Fibroblast of mammary gland (primary cell): ENCODE measurements around the gene TK1.
"Not testable (repeated sequence)": the region's sequence is repeated elsewhere in the genome, so short reads cannot be mapped to it uniquely, and the experiment has no call there.

Source experiments
- DNase-seq: peaks from one replicate; pipeline ENCODE4 v3.0.0-alpha.2; 2010; ENCODE audit warnings: low read depth
- H3K4me3 ChIP-seq: 2 replicates; pipeline ENCODE4 v1.5.1; 2011; ENCODE audit warnings: low read depth, mild to moderate bottlenecking, low read length, moderate library complexity; ENCODE audit not compliant: control insufficient read depth
- TF ChIP-seq, protein P1 (sequence below): conservative IDR thresholded peaks from 2 replicates; pipeline ENCODE4 v1.5.1; 2011; ENCODE audit warnings: low read depth, low read length, inconsistent platforms; ENCODE audit not compliant: control insufficient read depth, insufficient read depth

Gene TK1

DNA sequence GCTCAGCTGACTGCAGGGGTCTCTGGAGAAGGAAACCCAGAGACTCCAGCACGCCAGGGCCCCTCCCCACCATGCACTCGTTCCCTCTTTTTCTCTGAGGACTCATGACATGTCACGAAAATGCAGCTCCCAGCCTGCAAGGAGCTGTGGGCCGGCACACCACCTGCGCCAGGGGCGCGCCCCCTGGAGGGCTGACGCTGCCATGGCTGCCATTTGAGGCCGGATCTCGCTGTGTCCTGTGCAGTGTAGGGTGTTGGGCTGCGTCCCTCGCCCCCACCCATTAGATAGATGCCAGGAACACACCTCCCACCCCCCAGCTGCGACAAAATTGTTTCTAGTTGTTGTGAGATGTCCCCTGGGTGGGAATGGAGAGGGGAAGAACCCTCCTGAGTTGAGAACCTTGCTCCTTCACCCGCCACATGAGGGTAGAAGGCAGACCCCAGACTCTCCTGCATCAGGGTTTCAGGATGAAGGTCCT is 10.3 kb downstream of the TK1 start:
- H3K4me3 ChIP-seq: no peak overlapping the region
- TF ChIP-seq, protein P1, sequence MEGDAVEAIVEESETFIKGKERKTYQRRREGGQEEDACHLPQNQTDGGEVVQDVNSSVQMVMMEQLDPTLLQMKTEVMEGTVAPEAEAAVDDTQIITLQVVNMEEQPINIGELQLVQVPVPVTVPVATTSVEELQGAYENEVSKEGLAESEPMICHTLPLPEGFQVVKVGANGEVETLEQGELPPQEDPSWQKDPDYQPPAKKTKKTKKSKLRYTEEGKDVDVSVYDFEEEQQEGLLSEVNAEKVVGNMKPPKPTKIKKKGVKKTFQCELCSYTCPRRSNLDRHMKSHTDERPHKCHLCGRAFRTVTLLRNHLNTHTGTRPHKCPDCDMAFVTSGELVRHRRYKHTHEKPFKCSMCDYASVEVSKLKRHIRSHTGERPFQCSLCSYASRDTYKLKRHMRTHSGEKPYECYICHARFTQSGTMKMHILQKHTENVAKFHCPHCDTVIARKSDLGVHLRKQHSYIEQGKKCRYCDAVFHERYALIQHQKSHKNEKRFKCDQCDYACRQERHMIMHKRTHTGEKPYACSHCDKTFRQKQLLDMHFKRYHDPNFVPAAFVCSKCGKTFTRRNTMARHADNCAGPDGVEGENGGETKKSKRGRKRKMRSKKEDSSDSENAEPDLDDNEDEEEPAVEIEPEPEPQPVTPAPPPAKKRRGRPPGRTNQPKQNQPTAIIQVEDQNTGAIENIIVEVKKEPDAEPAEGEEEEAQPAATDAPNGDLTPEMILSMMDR: peak; percentile 78
- peak; percentile 41 for DNase-seq

DNA sequence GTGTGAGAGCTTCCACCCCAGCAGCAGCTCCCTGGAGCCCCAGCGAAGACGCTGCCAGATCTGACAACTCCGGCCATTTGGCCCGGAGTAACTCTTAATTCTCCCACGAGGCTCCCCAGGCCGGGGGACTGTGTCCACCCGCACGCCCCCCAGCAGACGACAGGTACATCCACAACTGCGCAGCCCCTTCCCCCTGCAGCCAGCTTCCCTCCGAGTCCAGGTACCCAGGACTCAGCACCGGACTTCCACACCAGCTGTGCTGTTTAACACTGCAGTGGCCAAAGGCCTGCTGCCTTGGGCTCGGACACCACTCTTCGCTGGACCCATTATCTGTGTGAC is 11.2 kb downstream of the TK1 start:
- no peak overlapping the region for H3K4me3 ChIP-seq
- DNase-seq: no peak
- TF ChIP-seq, protein P1: no peak

GRCh38 chr17:78174870-78175642 is 11.8 kb downstream of the TK1 start:
- H3K4me3 ChIP-seq: no peak overlapping the region
- no peak for DNase-seq
- TF ChIP-seq, protein P1: no peak

GRCh38 chr17:78174346-78174869 is 12.4 kb downstream of the TK1 start:
- TF ChIP-seq, protein P1: no peak
- DNase-seq: no peak
- H3K4me3 ChIP-seq: no peak overlapping the region

GRCh38 chr17:78173097-78173715 is 13.6 kb downstream of the TK1 start:
- no peak for DNase-seq
- no peak overlapping the region for H3K4me3 ChIP-seq
- TF ChIP-seq, protein P1: no peak

GRCh38 chr17:78172249-78173051 is 14.4 kb downstream of the TK1 start:
- no peak overlapping the region for H3K4me3 ChIP-seq
- TF ChIP-seq, protein P1: no peak
- no peak for DNase-seq

GRCh38 chr17:78171591-78172248 is 15.1 kb downstream of the TK1 start:
- DNase-seq, H3K4me3 ChIP-seq: not testable (repeated sequence)
